ENCODE results near the gene KIF6. TPM values are rescaled to one million over a fixed set of nuclear protein-coding genes. Genes with fewer than 3 reads are reported as not detected.

KIF6 gene
- total and polyA plus RNA-seq, 2 of the 8 experiments (the other 6 are each of a cell fraction or from before 2014, with no cell fraction given) = 0.53 to 0.65 TPM

DNA sequence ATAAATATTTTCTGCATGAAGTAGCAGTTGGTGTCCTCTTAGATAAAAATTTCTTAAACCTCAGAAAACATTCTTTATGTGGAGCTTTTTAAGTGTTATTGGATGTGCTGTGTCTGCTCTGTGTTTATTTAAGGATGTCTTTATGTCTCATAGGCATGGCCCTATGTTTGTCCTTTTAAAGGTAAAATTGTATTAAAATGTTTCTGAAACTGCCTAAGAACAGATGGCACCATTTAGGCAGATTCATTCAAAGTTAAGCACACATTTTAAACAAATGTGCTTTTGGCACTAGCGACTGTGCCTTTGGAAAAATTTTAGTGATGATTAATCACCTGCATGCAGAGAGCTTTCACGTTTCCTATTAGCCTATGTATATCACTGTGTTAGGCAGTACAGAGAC lies 125.2 kb downstream of the KIF6 start:
- no peak overlapping the region for H3K27ac ChIP-seq (ENCODE audit: low read depth, low read length)
- FAIRE-seq = no peak
- TF ChIP-seq PHF8 (conservative IDR thresholded peaks at IDR 0.05; ENCODE audit: low read depth, low read length) (no peak), POLR2A (IDR thresholded peaks at IDR 0.05; ENCODE audit: control extremely low read depth in 1 of 2, low read depth in 2 of 2, low read length in 2 of 2) (no peak), TAF1 (IDR thresholded peaks at IDR 0.05; ENCODE audit: low read depth, low read length) (no peak), EP300 (IDR thresholded peaks at IDR 0.05; ENCODE audit: borderline replicate concordance in 1 of 2, low read depth in 2 of 2, low read length in 2 of 2) (no peak), SP2 (IDR thresholded peaks at IDR 0.05; ENCODE audit: low read length) (no peak), CEBPB (IDR thresholded peaks at IDR 0.05; ENCODE audit: low read depth, low read length) (no peak), SAP30 (IDR thresholded peaks at IDR 0.05; ENCODE audit: insufficient read depth, insufficient replicate concordance, low read length) (no peak), JUND (IDR thresholded peaks at IDR 0.05; ENCODE audit: low read length) (no peak), NRF1 (IDR thresholded peaks at IDR 0.05; ENCODE audit: low read depth, low read length) (no peak), RAD21 (IDR thresholded peaks at IDR 0.05 in 1 of 2, conservative IDR thresholded peaks at IDR 0.05 in 1 of 2; ENCODE audit: low read depth in 2 of 2, low read length in 2 of 2) (no peak), RNF2 (IDR thresholded peaks at IDR 0.05; ENCODE audit: borderline replicate concordance, low read depth, low read length, missing control alignments, poor library complexity, severe bottlenecking) (no peak), HDAC6 (IDR thresholded peaks at IDR 0.05; ENCODE audit: low read depth, low read length) (no peak), BACH1 (IDR thresholded peaks at IDR 0.05; ENCODE audit: low read length) (no peak), TAF7 (optimal IDR thresholded peaks at IDR 0.05; ENCODE audit: borderline replicate concordance, low read depth, low read length) (no peak), KDM1A (IDR thresholded peaks at IDR 0.05; ENCODE audit: borderline replicate concordance, low read length) (no peak)

More for the DNA sequence above, 125.2 kb downstream of the KIF6 start:
- DNase-seq (ENCODE audit: low read depth in 1 of 2, low spot score in 2 of 2) = no peak
- Histone ChIP-seq H3K9me3 (ENCODE audit: insufficient read depth in 2 of 2, low read depth in 1 of 2, low read length in 1 of 2) (no peaks in the 10 kb centered on the region), H2BK12ac (ENCODE audit: low read depth, low read length) (no peak overlapping the region), H4K8ac (ENCODE audit: extremely low read depth, insufficient read depth, low read length) (no peak overlapping the region), H3K23me2 (ENCODE audit: low read depth, low read length) (no peaks in the 10 kb centered on the region), H2BK5ac (ENCODE audit: low read depth, low read length) (no peak overlapping the region), H3K79me2 (ENCODE audit: control insufficient read depth in 1 of 2, insufficient read depth in 2 of 2, low read length in 2 of 2) (no peaks in the 10 kb centered on the region), H3K23ac (ENCODE audit: insufficient read length) (no peak overlapping the region), H3K4me3 (ENCODE audit: extremely low read depth in 1 of 4, insufficient read depth in 2 of 4, low read depth in 3 of 4, low read length in 4 of 4) (no peak overlapping the region), H4K20me1 (replicated peaks in 1 of 2; ENCODE audit: control insufficient read depth in 1 of 2, insufficient read depth in 2 of 2, low read length in 2 of 2) (no peaks in the 10 kb centered on the region), H3K18ac (ENCODE audit: extremely low read depth, low read length) (no peak overlapping the region), H3K27me3 (replicated peaks in 1 of 4; ENCODE audit: control insufficient read depth in 3 of 4, extremely low read depth in 1 of 4, insufficient read depth in 3 of 4, low read length in 3 of 4) (no peaks in the 10 kb centered on the region), H2AFZ (ENCODE audit: low read length) (no peak overlapping the region), H3K4me1 (replicated peaks in 1 of 4; ENCODE audit: control insufficient read depth in 3 of 4, insufficient read depth in 4 of 4, low read length in 3 of 4) (no peaks in the 10 kb centered on the region), H4K91ac (replicated peaks; ENCODE audit: insufficient read length, low read length) (no peak overlapping the region), H3K9ac (replicated peaks in 1 of 4; ENCODE audit: extremely low read depth in 1 of 4, low read depth in 3 of 4, low read length in 3 of 4) (no peak overlapping the region), H3K14ac (ENCODE audit: insufficient read length) (no peak overlapping the region), H3K4me2 (ENCODE audit: insufficient read depth in 1 of 2, low read depth in 2 of 2, low read length in 2 of 2) (no peak overlapping the region), H3K4ac (replicated peaks; ENCODE audit: insufficient read length, low read depth, low read length) (no peak overlapping the region), H2BK15ac (ENCODE audit: low read length) (no peak overlapping the region), H2AK5ac (ENCODE audit: low read depth, low read length) (no peak overlapping the region), H2BK120ac (replicated peaks; ENCODE audit: low read depth, low read length) (no peak overlapping the region), H3K79me1 (ENCODE audit: low read depth, low read length) (no peaks in the 10 kb centered on the region), H3K56ac (replicated peaks; ENCODE audit: insufficient read length, low read depth, low read length) (no peak overlapping the region), H4K5ac (ENCODE audit: insufficient read length, low read depth, low read length) (no peak overlapping the region), H2BK20ac (ENCODE audit: low read length) (no peak overlapping the region), H3K36me3 (ENCODE audit: control insufficient read depth in 2 of 4, insufficient read depth in 4 of 4, low read length in 3 of 4) (no peaks in the 10 kb centered on the region)
- 84% methylated on average over 2 of the region's 2 CpGs; no CpG with 5 or more reads in 1 of the 2 experiments for WGBS, 2 experiments (ENCODE audit: extremely low coverage in 1 of 2, insufficient coverage in 1 of 2, insufficient read length in 1 of 2, insufficient replicate concordance in 2 of 2, low coverage in 1 of 2, low lambda C conversion rate in 2 of 2, missing lambda C conversion rate in 1 of 2)
- ChIA-PET POLR2A (ENCODE audit: partially characterized antibody) (interaction anchor here (0.9 kb wide), 1 partner anchor 9 kb away, joined by 3 read pairs; no protein-coding TSS in a partner anchor), CTCF (ENCODE audit: partially characterized antibody) (no interaction called here)

Measured in H1 (cell line).